Spinal cord (tissue), 10 donors: ENCODE results near the gene SMIM28. TPM values are rescaled to one million over a fixed set of nuclear protein-coding genes. Genes with fewer than 3 reads are reported as not detected.
A peak's percentile ranks its signal among the peaks of the same experiment; 100 is the strongest.

Experiments used
- DNase-seq, 6 donors: peaks; one replicate each; pipeline versions ENCODE4 v3.0.0 to v3.0.0-alpha.2; 2013 to 2015; ENCODE audit warnings: low spot score in 6 of 6, low read depth in 4 of 6
- H3K27ac ChIP-seq: one replicate; pipeline ENCODE4 v1.5.1; 2013; ENCODE audit warnings: low read depth, low read length, control low read depth
- H3K27me3 ChIP-seq: one replicate; pipeline ENCODE4 v1.6.1; 2013; ENCODE audit warnings: low read length; ENCODE audit not compliant: control insufficient read depth, insufficient read depth
- H3K36me3 ChIP-seq: one replicate; pipeline ENCODE4 v1.6.1; 2013; ENCODE audit warnings: low read length; ENCODE audit not compliant: control insufficient read depth, insufficient read depth
- H3K4me1 ChIP-seq: one replicate; pipeline ENCODE4 v1.6.1; 2013; ENCODE audit warnings: low read length; ENCODE audit not compliant: control insufficient read depth, insufficient read depth
- H3K4me3 ChIP-seq: one replicate; pipeline ENCODE4 v1.5.1; 2013; ENCODE audit warnings: low read depth, low read length, control low read depth
- H3K9me3 ChIP-seq: one replicate; pipeline ENCODE4 v1.6.1; 2013; ENCODE audit warnings: low read length; ENCODE audit not compliant: control insufficient read depth, insufficient read depth
- WGBS: methylation state at CpG from one replicate; pipeline ENCODE4 v1.1.5; 2013; ENCODE audit warnings: missing lambda C conversion rate; ENCODE audit not compliant: insufficient coverage; 5-methylcytosine and 5-hydroxymethylcytosine counted together
- polyA plus RNA-seq, 2 donors: library from polyadenylated mRNA; unstranded; fragments of 120-200 nt; gene quantifications; one replicate each; pipeline ENCODE4 v1.2.1, GENCODE V29; 2013; ENCODE audit not compliant: insufficient read length in 2 of 2
- total RNA-seq, 2 donors: library from RNA; depleted of rRNA in 1 of 2; stranded (reverse); fragments of 120-200 nt in 1 of 2; fragments of >200 nt in 1 of 2; gene quantifications; one replicate each; pipeline versions ENCODE4 v1.2.3 to v1.2.4, GENCODE V29; 2013 to 2014
- donor health status: healthy.

Gene SMIM28
- total and polyA plus RNA-seq, 4 donors = 0.30 TPM; not detected in 3

DNA sequence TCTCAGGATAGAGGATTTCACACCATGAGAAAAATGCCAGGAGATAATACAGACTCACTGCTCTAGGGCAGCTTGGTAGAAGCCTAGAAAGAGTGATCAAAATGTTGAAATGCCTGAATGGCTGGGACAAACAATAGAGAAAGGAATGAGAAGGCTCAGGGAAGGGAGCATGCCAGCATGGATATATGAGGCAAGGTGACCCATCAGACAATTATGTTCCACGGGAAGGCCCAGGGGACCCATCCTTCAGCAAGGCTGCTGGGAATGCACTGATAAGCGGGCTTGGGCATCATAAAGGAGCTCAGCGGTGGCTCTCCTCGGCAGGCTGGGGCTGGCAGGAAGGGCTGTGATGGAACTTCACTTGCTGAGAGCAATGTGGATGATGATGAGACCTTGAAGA is 38.5 kb downstream of the SMIM28 start:
- Histone ChIP-seq H3K9me3 (no peaks in the 10 kb centered on the region), H3K4me1 (no peaks in the 10 kb centered on the region), H3K27ac (no peak overlapping the region), H3K36me3 (peaks cover 15% of the 10 kb centered on the region), H3K4me3 (no peak overlapping the region), H3K27me3 (no peaks in the 10 kb centered on the region)
- WGBS = 85% methylated on average over 4 of the region's 4 CpGs
- DNase-seq = peak in 1 of 6 donors; percentile 32

GRCh38 chr6:138417493-138418117 is 39.9 kb downstream of the SMIM28 start:
- no peaks in the 10 kb centered on the region for H3K27me3 ChIP-seq
- DNase-seq = no peak
- H3K4me1 ChIP-seq = no peaks in the 10 kb centered on the region
- H3K4me3 ChIP-seq = no peak overlapping the region
- H3K27ac ChIP-seq = no peak overlapping the region
- WGBS = 97% methylated on average over 3 of the region's 3 CpGs
- no peaks in the 10 kb centered on the region for H3K9me3 ChIP-seq
- H3K36me3 ChIP-seq = peaks cover 9% of the 10 kb centered on the region

GRCh38 chr6:138418118-138418742 is 40.5 kb downstream of the SMIM28 start:
- H3K4me3 ChIP-seq = no peak overlapping the region
- no peak overlapping the region for H3K27ac ChIP-seq
- H3K4me1 ChIP-seq = no peaks in the 10 kb centered on the region
- H3K9me3 ChIP-seq = no peaks in the 10 kb centered on the region
- no peak for DNase-seq
- no peaks in the 10 kb centered on the region for H3K27me3 ChIP-seq
- H3K36me3 ChIP-seq = peaks cover 8% of the 10 kb centered on the region
- 100% methylated on average over 1 of the region's 3 CpGs for WGBS

- no peaks in the 10 kb centered on the region for H3K4me1 ChIP-seq
- no peak overlapping the region for H3K27ac ChIP-seq
- H3K36me3 ChIP-seq = peaks cover 14% of the 10 kb centered on the region
- H3K9me3 ChIP-seq = no peaks in the 10 kb centered on the region
- WGBS = 98% methylated on average over 3 of the region's 3 CpGs
- no peak overlapping the region for H3K4me3 ChIP-seq
- H3K27me3 ChIP-seq = no peaks in the 10 kb centered on the region
- DNase-seq = no peak
Measured at GRCh38 chr6:138419766-138420165, 42.1 kb downstream of the SMIM28 start.

DNA sequence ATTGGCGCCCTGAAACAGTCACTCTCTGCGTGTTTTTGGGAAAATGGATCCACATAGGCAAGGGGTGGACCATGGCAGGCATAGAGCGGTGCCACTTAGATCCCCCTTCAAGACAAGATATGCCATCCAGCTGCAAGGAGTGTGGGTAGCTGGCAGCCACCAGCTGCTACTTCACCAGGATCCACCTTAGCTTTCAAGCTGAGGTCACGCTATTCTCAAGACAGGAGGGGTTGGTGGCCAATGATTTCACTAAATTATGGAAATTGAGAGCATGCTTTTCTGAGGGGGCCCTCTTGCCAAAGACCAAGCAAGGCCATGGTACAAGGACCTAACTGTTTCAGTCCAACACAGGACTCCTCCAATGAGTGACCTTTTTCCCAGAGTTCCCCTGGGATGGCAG is 42.7 kb downstream of the SMIM28 start:
- peaks cover 17% of the 10 kb centered on the region for H3K36me3 ChIP-seq
- H3K27me3 ChIP-seq = no peaks in the 10 kb centered on the region
- H3K27ac ChIP-seq = no peak overlapping the region
- H3K4me3 ChIP-seq = no peak overlapping the region
- WGBS = 100% methylated on average over 3 of the region's 4 CpGs
- H3K9me3 ChIP-seq = no peaks in the 10 kb centered on the region
- no peaks in the 10 kb centered on the region for H3K4me1 ChIP-seq
- no peak for DNase-seq

GRCh38 chr6:138421089-138421488 is 43.4 kb downstream of the SMIM28 start:
- DNase-seq = no peak
- H3K9me3 ChIP-seq = no peaks in the 10 kb centered on the region
- peaks cover 14% of the 10 kb centered on the region for H3K36me3 ChIP-seq
- WGBS = no CpG with 5 or more reads among the region's 6 CpGs
- no peak overlapping the region for H3K4me3 ChIP-seq
- no peaks in the 10 kb centered on the region for H3K4me1 ChIP-seq
- no peaks in the 10 kb centered on the region for H3K27me3 ChIP-seq
- no peak overlapping the region for H3K27ac ChIP-seq

GRCh38 chr6:138421608-138422007 is 43.9 kb downstream of the SMIM28 start:
- no peak for DNase-seq
- 95% methylated on average over 10 of the region's 10 CpGs for WGBS
- Histone ChIP-seq H3K36me3 (peaks cover 18% of the 10 kb centered on the region), H3K9me3 (no peaks in the 10 kb centered on the region), H3K27me3 (no peaks in the 10 kb centered on the region), H3K4me1 (no peaks in the 10 kb centered on the region), H3K4me3 (no peak overlapping the region), H3K27ac (no peak overlapping the region)

DNA sequence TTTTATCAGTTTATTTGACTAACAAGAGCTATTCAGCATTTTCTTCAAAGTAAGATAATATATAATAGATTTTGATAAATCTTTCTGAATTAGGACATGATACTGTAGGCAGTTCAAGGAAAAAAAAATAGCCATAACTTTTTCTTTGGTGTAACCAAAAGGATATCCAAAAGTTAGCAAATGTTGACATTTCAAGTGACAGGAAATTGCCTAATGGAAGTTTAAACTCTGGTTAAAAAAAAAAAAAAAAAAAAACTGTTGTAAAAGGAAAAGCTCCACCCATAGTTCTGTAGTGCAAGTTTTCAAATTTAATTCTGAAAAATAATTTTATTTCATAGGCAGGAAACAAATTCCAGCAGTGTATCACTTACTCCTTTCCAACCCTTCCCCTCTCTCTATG is 45.2 kb downstream of the SMIM28 start:
- no peak for DNase-seq
- Histone ChIP-seq H3K4me3 (no peak overlapping the region), H3K4me1 (no peaks in the 10 kb centered on the region), H3K27me3 (no peaks in the 10 kb centered on the region), H3K36me3 (peaks cover 18% of the 10 kb centered on the region), H3K27ac (no peak overlapping the region), H3K9me3 (no peaks in the 10 kb centered on the region)

DNA sequence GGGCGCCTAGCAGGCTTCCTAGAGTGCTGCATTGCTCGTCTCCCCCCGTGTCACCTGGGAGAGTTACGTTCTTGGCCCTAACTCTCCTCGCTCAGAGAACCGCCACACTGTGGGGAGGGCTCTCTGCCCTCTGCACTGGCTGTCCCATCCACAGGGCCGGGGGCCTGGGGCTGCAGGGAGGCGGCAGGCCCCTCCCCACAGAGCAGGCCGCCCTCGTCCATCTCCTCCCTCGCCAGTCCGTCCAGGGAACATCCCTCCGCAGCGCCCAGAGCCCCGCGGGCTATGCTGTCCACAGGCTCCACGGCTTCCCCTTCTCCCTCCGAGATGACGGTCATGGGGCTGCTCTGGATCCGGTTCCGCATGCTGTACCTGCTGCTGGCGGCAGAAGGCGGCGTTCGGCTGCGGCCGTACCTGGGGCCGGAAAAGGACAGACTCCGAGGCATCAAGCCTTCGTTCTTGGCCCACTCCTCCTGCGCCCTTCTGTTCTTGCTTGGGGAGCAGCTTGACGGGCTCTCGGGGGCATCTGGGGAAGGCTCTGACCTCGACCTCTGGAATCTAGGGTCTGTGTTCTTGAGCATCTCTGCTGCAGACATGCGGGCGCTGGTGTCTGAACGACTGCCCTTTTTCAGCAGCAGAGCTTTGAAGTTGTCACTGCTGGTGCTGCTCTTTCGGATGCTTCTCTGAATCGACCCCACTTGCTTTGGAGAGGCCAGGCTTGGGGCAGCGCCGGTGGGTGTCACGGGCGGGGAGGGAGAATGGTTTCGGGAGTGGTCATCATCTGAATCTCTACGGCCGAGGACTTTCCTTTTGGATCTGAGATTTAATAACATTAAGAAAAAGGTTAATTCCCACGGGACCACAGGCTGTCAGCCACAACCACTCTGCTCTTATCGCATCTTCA is 46.5 kb downstream of the SMIM28 start:
- WGBS = 89% methylated on average over 45 of the region's 48 CpGs
- no peak overlapping the region for H3K27ac ChIP-seq
- no peak overlapping the region for H3K4me3 ChIP-seq
- H3K9me3 ChIP-seq = no peaks in the 10 kb centered on the region
- peaks cover 2% of the 10 kb centered on the region for H3K4me1 ChIP-seq
- DNase-seq = no peak
- H3K27me3 ChIP-seq = no peaks in the 10 kb centered on the region
- H3K36me3 ChIP-seq = peaks cover 18% of the 10 kb centered on the region
